ENCODE data around the gene ETFBKMT.
A peak's percentile ranks its signal among the peaks of the same experiment; 100 is the strongest.
"Not testable (repeated sequence)": the region's sequence is repeated elsewhere in the genome, so short reads cannot be mapped to it uniquely, and the experiment has no call there.

Gene ETFBKMT

DNA sequence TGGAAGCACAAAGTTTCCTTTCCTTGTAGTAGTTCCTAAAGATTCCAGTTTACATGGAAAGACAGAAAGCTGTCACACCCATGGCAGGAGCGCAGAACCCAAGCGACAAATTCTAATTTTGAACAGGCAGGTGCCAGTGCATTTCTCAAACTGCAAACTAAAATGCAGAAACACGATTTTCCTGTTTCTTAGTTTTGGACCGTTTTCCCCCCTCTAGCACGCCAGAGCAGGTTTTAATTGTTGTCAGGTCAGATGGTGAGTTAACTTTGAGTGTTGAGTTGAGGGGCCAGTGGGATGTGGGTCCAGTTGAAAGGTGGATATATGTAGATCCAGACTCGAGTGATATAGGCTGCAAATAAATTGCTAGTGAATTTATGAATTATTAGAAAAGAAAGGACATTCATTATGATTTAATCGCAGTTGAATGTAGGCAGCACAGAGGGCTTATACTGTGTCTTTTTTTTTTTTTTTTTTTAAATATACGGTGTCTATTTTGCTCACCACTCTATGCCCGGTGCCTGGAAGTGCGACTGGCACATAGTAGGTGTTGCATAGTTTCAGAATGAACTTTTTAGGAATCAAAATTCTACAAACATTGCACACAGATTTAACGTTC, 909 bp upstream of the ETFBKMT start:
- no peak for DNase-seq

DNA sequence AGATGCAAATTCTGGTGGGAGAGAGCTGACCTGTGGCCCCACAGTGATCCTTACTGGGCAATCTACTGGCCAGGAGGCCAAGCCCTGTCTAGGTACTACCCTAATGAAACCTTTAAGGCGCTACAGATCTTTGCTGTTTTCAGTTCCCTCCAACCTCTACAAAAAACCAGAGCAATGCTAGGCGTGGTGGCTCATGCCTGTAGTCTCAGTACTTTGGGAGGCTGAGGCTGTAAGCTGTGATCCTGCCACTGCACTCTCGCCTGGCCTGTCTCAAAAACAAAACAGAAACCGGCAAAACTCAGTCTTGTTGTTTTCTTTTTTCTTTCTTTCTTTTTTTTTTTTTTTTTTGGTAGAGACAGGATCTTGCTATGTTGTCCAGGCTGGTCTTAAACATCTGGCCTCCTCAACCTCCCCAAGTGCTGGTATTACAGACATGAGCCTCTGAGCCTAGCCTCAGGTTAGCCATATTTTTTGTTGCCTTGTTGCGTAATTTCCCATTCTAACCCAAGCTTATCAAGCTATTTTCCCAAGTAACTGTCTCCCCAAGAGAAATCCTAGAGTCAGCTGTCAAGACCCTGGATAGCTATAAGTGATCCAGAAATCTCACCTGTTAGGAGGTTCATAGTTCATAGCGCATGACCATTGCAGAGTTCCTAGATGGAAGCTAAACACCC, 2.8 kb downstream of the ETFBKMT start:
- no peak for DNase-seq

DNA sequence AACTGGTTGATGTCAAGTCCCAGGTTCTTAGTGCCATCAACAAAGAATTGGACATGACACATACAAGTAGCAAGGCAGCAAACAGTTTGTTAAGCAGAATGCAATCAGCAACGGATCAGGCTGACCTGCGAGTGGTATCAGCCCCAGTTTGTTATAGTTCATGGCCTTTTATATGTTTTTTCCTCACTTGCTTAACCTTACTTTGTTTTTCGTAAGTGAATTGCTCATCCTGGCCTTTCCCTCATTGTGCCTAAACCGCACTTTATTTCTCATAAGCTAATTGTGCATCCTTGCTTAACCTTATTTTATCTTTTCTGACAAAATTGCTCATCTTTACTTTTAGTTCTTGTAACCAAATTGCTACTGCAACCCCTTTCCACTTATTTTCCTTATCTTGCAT, 4.1 kb downstream of the ETFBKMT start:
- no peak for DNase-seq

DNA sequence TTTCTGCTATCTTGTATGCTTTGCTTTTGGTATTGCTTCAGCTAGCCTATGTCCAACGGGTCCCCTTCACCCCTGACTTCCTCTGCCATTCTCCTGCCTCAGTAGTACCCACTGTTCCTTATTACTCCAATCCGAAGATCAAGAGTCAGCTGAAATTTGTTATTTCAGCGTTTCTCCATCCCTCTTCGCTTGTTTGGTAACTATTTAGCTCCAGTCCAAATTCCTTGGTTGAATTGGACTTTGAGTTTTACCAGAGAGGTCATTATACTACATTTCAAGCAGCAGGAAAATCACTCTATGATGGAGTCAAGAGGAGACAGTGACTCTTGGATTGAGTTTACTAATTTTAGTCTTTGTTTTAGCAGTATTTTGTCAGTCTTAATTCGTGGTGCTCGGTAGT, 4.5 kb downstream of the ETFBKMT start:
- DNase-seq: no peak

DNA sequence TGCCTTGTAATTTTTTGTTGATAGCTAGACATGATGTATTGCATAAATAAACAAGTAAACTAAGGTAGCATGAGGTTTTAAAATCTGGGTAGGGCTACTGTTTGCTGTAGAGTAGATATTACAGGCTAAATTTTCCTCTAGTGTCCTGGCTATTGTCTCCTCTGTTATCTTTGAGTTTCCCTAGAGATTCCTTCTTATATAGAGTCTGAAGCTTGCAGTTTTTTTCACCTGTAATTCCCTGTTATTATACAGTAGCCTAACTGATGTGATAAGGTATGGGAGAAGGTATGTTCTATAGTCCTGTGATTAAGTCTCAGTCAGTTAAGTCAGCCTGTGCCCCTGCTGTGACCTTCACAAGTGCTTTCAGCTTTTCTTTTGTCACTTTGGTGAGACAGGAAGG, 9.5 kb downstream of the ETFBKMT start:
- DNase-seq: no peak

DNA sequence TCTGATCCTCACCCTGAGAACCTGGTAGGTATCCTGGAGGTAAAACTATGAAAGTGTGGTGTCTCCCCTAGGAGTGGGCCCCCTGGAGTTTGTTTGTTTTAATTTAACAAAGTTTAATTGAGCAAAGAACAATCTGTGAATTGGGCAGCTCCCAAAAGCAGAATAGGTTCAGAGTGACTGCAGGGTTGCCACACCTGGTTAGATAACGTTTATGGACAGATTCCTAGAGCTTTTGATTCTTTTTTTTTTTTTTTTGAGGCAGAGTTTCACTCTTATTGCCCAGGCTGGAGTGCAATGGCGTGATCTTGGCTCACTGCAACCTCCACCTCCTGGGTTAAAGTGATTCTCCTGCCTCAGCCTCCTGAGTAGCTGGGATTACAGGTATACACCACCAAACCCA, 10.1 kb downstream of the ETFBKMT start:
- DNase-seq: not testable (repeated sequence)

DNA sequence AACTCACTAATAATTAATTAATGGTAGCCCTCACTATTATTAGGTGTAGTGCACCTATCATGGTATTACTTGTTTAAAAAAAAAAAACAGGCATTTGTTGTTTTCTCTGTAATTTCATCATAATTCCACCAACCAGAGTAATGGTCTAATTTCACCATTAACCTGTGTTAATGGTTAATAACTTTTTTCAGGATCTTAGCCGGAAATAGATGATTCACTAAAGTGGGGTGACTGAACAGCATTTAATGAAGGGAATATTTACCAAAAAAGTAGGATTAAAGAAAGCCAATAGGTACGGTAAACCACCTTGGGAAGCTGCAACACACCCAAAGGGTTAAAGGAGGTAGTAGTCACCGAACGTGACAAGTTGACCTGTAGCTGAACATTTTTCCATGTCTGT, 13.0 kb downstream of the ETFBKMT start:
- no peak for DNase-seq

DNA sequence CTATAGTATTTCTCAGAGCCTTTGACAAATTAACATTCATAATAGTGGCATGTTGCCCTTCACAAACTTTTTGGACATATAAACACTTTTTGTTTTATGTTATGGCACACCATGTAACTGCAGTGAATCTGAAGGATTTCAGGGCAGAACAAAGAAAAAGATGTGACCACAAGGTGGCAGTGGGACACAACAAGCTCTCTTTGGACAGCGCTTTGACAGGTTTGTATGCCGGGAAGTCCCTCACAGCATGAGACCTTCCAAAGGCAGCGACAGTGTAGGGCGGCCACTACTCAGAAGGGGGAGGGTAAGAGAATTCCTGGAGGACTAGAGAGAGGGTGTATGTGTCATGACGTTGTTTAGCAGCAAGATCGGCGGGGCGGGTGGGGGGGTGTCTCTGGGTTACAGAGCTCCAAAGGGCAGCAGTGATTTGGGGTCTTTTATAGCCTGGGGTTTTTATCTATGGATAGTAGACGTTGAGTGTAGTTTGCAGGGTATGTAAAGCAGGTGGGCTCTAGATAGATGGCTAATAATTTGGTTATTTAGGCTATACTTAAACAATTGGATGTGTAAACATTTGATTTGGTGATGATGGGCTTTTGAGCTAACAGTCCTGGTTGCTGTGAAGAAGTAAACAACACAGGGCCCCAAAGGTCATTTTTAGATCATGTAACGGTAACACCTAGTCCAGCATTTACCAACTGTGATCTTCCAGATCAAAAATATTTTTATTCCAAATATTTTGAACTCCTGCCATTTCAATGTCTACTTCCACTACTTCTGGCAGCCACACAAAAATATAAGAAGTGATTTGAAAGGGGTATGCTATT, 22.9 kb downstream of the ETFBKMT start:
- peak; percentile 19 for DNase-seq

DNA sequence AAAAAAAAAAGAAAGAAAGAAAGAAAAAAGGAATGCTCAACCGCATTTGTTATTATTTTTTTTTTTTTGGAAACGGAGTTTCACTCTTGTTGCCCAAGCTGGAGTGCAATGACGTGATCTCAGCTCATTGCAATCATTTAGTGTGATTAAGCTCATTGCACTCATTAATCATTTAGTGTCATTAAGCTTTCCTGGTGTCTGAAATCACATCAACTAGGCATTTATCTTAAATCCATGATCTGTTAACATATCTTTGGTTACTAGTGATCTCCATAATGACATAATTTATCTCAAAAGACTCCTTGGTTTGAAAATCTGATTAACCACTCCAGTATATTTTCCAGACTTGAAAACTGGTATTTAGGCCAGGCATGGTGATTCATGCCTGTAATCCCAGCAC, 26.3 kb downstream of the ETFBKMT start:
- no peak for DNase-seq

DNA sequence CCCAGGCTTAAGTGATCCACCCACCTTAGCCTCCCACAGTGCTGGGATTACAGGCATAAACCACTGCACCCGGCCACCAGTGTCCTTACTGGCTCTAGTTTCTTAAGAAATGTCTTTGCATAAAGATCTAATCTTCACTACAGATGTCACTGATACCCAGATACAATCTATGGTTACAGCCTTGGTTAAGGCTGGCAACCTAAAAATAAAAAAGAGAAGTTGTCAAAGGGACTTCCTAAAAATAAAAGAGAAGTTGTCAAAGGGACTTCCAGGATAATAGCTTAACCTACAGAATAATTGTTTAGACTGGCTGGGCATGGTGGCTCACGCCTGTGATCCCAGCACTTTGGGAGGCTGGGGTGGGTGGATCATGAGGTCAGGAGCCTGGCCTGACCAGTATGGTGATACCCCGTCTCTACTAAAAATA, 27.6 kb downstream of the ETFBKMT start:
- DNase-seq: no peak

DNA sequence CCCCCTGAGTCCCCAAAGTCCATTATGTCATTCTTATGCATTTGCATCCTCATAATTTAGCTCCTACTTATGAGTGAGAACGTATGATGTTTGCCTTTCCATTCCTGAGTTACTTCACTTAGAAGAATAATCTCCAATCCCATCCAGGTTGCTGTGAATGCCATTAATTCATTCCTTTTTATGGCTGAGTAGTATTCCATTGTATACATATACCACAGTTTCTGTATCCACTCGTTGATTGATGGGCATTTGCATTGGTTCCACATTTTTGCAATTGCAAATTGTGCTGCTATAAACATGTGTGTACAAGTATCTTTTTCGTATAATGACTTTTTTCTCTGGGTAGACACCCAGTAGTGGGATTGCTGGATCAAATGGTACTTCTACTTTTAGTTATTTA, 30.4 kb downstream of the ETFBKMT start:
- DNase-seq: not testable (repeated sequence)

DNA sequence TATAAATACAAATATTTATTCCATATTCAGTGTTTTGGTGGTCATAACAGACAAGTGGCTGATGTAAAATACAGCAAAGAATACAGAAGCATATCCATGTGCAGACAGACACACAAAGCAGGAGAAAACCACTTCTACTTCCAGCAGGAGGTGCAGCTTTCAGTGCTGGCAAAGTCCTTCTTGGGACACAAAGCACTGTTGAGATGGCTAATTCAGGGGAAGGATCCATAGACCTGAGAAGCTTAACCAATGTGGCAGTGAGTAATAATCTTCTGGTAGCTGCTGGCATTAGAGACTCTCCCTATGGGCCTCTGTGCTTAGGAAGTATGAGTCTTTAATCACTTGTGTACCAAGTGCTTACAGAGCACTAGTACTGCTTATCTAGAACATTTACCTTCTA, 42.6 kb downstream of the ETFBKMT start:
- DNase-seq: no peak

DNA sequence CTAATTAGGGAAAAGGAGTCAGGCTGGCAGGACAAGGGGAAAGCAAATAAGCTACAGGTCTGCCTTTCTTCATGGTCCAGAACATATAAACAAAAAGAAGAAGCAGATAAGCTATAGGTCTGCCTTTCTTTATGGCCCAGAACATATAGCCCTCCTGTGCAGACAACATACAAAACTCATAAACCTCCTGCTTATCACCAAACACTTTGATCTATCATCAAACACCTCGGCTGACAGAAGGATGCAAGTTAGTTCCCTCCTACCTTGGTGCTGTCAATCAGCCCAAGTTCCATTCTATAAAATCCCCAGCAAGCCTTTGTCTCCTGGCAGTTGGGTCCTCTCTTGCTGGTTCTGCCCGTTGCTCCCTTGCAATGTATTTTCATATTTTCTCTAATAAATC, 46.1 kb downstream of the ETFBKMT start:
- DNase-seq: no peak

DNA sequence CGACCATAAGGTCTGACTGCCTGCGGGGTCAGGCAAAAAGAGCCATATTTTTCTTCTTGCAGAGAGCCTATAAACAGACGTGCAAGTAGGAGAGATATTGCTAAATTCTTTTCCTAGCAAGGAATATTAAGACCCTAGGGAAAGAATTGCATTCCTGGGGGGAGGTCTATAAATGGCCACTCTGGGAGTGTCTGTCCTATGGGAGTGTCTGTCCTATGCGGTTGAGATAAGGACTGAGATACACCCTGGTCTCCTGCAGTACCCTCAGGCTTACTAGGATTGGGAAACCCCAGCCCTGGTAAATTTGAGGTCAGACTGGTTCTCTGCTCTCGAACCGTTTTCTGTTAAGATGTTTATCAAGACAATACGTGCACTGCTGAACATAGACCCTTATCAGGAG, 48.6 kb downstream of the ETFBKMT start:
- DNase-seq: not testable (repeated sequence)

DNA sequence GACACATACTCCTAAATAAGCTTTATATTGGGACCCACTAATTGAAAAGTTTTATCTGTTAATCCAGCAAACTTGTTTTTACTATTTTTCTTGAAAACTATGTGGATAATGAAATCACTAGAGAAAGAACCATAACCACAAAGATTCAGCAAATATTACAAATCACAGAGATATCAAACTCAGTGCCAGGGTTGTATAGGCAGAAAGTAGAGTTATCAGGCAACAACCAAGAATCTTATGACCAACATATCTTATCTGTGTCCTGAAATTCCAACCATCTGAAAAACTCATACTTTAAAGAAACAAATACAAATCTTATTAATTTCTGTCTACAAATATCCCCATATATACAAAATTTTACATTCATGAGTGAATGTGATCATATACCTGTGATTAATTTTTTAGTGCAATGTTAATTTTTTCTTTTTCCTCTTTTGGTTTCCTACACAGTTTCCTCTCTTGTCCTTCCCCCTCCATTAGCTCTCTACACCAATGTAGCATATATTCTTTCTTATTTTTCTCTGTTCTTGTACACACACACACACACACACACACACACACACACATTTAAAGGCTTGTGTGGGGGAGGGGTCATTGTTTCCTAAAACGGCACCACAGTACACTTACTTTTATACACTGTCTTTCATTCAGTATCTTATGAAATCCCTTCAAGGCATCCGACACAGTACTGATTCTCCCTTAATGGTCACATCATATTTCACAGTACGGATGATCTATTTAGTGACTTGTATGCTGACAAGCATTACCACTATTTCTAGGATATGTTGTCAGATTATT, 50.7 kb downstream of the ETFBKMT start:
- no peak for DNase-seq

DNA sequence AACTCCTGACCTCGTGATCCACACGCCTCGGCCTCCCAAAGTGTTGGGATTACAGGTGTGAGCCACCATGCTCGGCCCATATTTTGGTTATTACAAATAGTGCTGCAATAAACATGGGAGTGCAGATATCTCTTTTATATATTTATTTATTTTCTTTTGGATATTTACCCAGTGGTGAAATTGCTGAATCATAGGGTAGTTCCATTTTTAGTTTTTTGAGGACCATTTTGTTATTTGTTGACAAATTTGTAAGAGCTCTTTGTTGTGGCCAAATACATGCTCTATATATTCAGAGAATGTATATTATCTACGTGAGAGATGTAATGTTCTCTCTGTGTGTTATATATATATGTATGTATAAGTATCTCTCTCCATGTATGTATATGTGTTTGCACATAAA, 53.4 kb downstream of the ETFBKMT start:
- DNase-seq: no peak

DNA sequence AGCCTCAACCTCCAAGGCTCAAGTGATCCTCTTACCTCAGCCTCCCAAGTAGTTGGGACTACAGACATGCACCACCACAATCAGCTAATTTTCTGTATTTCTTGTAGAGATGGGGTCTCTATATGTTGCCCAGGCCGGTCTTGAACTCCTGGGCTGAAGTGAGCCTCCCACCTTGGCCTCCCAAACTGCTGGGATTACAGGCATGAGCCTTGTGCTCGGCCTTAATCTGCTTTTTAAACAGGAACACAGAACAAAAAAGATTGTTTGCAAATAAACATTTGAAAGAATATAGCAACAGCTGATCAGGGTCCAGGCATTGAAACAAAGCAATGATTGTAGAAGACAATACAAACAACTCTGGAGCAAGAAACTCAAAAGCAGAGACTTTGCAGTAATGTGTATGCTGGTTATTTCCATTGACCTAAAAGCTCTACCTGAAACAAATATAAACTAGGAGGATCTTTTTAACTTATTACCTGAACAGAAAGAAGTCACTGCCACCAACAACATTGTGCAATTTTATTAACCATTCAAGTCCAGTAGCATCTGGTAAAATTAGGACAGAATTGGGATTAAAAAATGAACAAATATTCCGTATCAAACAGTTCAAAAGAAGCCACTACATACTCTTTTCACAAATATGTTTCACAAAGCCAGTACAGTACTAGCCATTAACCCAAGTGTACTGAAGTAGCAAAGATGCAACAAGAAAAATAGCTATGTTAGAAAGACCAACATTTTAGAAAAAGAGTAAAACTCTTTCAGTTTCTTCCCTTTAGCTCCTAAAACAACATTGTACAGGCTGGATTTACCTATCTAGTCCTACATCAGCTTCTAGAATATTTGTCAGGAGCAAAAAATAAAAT, 55.2 kb downstream of the ETFBKMT start:
- no peak for DNase-seq

DNA sequence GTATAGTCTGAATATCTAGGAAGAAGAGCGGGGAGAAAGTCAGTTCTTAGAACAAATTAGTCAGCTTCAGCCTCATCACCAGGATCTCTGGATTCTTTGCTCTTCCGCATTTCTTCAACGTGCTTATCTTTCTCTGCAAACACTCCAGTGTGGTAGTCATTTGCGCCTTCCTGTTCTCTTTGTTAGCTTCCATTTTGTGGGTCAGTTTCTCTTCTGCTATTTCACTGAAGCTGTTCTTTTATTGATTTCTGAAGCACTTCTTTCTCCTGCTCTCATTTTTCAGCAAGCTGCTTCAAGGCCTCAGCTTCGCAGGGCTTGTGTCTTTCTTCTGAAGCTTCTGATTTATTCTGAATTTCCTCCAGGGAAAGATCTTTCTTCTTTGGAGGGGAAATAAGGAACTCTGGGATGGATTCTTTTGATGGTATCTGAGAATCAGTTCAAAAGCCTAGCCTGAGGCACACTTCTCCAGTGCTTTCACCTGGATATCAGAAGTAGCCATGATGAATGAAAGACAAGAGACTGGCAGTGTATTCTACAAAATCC, 55.9 kb downstream of the ETFBKMT start:
- no peak for DNase-seq

DNA sequence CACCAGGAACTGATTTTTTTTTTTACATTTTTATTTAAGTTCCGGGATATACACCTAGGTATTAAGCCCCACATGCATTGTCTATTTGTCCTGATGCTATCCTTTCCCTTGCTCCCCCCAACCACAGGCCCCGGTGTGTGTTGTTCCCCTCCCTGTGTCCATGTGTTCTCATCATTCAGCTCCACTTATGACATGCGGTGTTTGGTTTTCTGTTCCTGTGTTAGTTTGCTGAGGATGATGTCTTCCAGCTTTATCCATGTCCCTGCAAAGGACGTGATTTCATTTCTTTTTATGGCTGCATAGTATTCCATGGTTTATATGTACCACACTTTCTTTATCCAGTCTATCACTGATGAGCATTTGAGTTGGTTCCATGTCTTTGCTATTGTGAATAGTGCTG, 57.5 kb downstream of the ETFBKMT start:
- DNase-seq: not testable (repeated sequence)

DNA sequence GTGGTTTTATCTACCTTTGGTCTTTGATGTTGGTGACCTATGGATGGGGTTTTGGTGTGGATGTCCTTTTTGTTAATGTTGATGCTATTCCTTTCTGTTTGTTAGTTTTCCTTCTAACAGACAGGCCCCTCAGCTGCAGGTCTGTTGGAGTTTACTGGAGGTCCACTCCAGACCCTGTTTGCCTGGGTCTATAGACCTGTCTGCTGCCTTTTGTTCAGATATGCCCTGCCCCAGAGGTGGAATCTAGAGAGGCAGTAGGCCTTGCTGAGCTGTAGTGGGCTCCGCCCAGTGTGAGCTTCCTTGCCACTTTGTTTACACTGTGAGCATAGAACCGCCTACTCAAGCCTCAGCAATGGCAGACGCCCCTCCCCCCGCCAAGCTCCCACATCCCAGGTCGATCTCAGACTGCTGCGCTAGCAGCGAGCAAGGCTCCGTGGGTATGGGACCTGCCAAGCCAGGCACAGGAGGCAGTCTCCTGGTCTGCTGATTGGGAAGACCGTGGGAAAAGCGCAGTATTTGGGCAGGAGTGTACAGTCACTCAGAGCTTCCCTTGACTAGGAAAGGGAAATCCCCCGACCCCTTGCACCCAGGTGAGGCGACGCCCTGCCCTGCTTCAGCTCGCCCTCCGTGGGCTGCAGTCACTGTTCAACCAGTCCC, 59.2 kb downstream of the ETFBKMT start:
- not testable (repeated sequence) for DNase-seq

DNA sequence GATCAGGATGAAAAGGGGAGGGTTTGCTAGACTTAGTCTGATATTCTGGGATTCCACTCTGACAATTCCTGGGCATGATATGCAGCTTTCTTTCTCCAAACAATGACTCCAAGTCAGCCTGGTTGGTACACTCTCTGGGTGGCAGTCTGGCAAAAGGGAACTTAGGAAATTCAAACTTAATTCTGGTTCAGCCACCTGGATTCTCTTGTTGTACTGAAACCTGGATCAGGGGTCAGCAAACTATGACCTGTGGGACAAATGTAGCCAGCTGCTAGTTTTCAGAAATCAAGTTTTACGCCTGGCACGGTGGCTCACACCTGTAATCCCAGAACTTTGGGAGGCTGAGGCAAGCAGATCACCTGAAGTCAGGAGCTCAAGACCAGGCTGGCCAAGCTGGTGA, 63.1 kb downstream of the ETFBKMT start:
- DNase-seq: no peak

All from effector CD8-positive, alpha-beta T cell (primary cell).